HCT116 (cell line): Measurements from ENCODE around the gene TIPARP. TPM values are rescaled to one million over a fixed set of nuclear protein-coding genes. Genes with fewer than 3 reads are reported as not detected.

Experiments used
- ATAC-seq: fragments of 200-7000 bp; cut with Tn5 transposase; 2 replicates; pipeline ENCODE4 v1.9.1; 2020; ENCODE audit warnings: mild to moderate bottlenecking, moderate library complexity
- BruUV-seq: library from RNA; stranded (reverse); fragments of 400-500 nt; replicated peaks from 2 replicates; lab custom pipeline; 2021; lab: Mats Ljungman, UMichigan
- CTCF ChIA-PET: fragments of 300-600 bp; sonication (Branson Sonifier 250); formaldehyde crosslinking; loops from one replicate; lab custom pipeline; 2021; ENCODE audit warnings: antibody characterized with exemption; lab: Charles Lee
- POLR2A ChIA-PET: fragments of 300-600, 350-600 bp; sonication (Branson Sonifier 250); formaldehyde crosslinking; loops from one replicate; lab custom pipeline; 2021; ENCODE audit warnings: antibody characterized with exemption; lab: Charles Lee
- RAD21 ChIA-PET, 2 experiments: fragments of 300-600 bp; sonication (Branson Sonifier 250); formaldehyde crosslinking; loops; one replicate each; lab custom pipeline; 2023; ENCODE audit warnings: low total read pairs in 2 of 2; ENCODE audit not compliant: uncharacterized antibody in 2 of 2, unreplicated experiment in 2 of 2, low non-redundant PET in 1 of 2; lab: Charles Lee
- DNase-seq: peaks from one replicate; pipeline ENCODE4 v3.0.0-alpha.2; 2010; ENCODE audit warnings: low read depth, low spot score
- H2AFZ ChIP-seq: fragments of 200-600 bp; shearing (Covaris generic), sonication (generic); 2 replicates; pipeline ENCODE4 v1.6.1; 2017; ENCODE audit warnings: low read depth, mixed run types, mixed read lengths, antibody characterized with exemption, low read length; ENCODE audit not compliant: poor library complexity, severe bottlenecking
- H3K27ac ChIP-seq: 2 replicates; pipeline ENCODE4 v1.5.1; 2012; ENCODE audit warnings: low read depth, low read length
- H3K27me3 ChIP-seq: fragments of 200-600 bp; sonication (generic); 2 replicates; pipeline ENCODE4 v1.6.1; 2016; ENCODE audit warnings: mixed run types, low read length, mixed read lengths; ENCODE audit not compliant: insufficient read depth
- H3K36me3 ChIP-seq, 2 experiments: fragments of 200-500 bp in 1 of 2; fragments of 200-600 bp in 1 of 2; sonication (Bioruptor generic) in 1 of 2; sonication (generic) in 1 of 2; 2 replicates each; pipeline versions ENCODE4 v1.5.1 to v1.6.1; 2014 to 2016; ENCODE audit warnings: low read length in 2 of 2, inconsistent platforms in 1 of 2, mixed read lengths in 1 of 2, mixed run types in 1 of 2; ENCODE audit not compliant: insufficient read depth in 2 of 2, control insufficient read depth in 1 of 2
- H3K4me1 ChIP-seq, 2 experiments: fragments of 200-600 bp in 1 of 2; sonication (generic) in 1 of 2; 2 replicates each; pipeline versions ENCODE4 v1.5.1 to v1.6.1; 2012 to 2017; ENCODE audit warnings: low read length in 2 of 2, inconsistent platforms in 1 of 2, mild to moderate bottlenecking in 1 of 2, mixed read lengths in 1 of 2, mixed run types in 1 of 2, moderate library complexity in 1 of 2; ENCODE audit not compliant: insufficient read depth in 2 of 2, control insufficient read depth in 1 of 2
- H3K4me2 ChIP-seq: fragments of 200-600 bp; sonication (generic); 2 replicates; pipeline ENCODE4 v1.6.1; 2017; ENCODE audit warnings: mixed run types, low read length, mixed read lengths
- H3K4me3 ChIP-seq, 2 experiments: fragments of 200-600 bp in 1 of 2; sonication (generic) in 1 of 2; replicated peaks in 1 of 2; 2 replicates each; pipeline ENCODE4 v1.5.1; 2011 to 2016; ENCODE audit warnings: low read length in 2 of 2, control low read depth in 1 of 2, low read depth in 1 of 2, mild to moderate bottlenecking in 1 of 2, mixed read lengths in 1 of 2, mixed run types in 1 of 2
- H3K79me2 ChIP-seq: fragments of 200-600 bp; sonication (generic); 2 replicates; pipeline ENCODE4 v1.6.1; 2017; ENCODE audit warnings: mild to moderate bottlenecking, mixed run types, low read length, moderate library complexity, mixed read lengths; ENCODE audit not compliant: insufficient read depth
- H3K9ac ChIP-seq: fragments of 200-600 bp; sonication (generic); 2 replicates; pipeline ENCODE4 v1.6.1; 2016; ENCODE audit warnings: low read length, mixed read lengths
- H3K9me2 ChIP-seq: fragments of 200-600 bp; sonication (generic), shearing (Covaris generic); 2 replicates; pipeline ENCODE4 v1.6.1; 2017; ENCODE audit warnings: mixed run types, mild to moderate bottlenecking, moderate library complexity; ENCODE audit not compliant: insufficient read depth
- H3K9me3 ChIP-seq, 2 experiments: fragments of 200-500 bp in 1 of 2; fragments of 200-600 bp in 1 of 2; sonication (Bioruptor generic) in 1 of 2; sonication (generic) in 1 of 2; 2 replicates each; pipeline ENCODE4 v1.6.1; 2014 to 2017; ENCODE audit warnings: low read length in 2 of 2, mixed read lengths in 2 of 2, inconsistent platforms in 1 of 2, low read depth in 1 of 2, mild to moderate bottlenecking in 1 of 2, mixed run types in 1 of 2, moderate library complexity in 1 of 2; ENCODE audit not compliant: control insufficient read depth in 1 of 2, insufficient read depth in 1 of 2
- H4K20me1 ChIP-seq: fragments of 200-600 bp; sonication (generic), shearing (Covaris generic); 2 replicates; pipeline ENCODE4 v1.6.1; 2017; ENCODE audit warnings: mixed run types, mild to moderate bottlenecking, moderate library complexity; ENCODE audit not compliant: insufficient read depth
- ATF3 ChIP-seq: IDR thresholded peaks from 2 replicates; pipeline ENCODE4 v1.6.1; 2012
- ELF1 ChIP-seq: IDR thresholded peaks from 2 replicates; pipeline ENCODE4 v1.6.1; 2012; ENCODE audit warnings: low read depth, borderline replicate concordance
- EZH2 ChIP-seq: fragments of 200-600 bp; sonication (generic); IDR thresholded peaks from 2 replicates; pipeline ENCODE4 v1.6.1; 2017; ENCODE audit warnings: antibody characterized with exemption, mixed run types
- EZH2phosphoT487 ChIP-seq: fragments of 200-600 bp; IDR thresholded peaks from 2 replicates; pipeline ENCODE4 v1.6.1; 2018; ENCODE audit warnings: antibody characterized with exemption, borderline replicate concordance
- JUND ChIP-seq: IDR thresholded peaks from 2 replicates; pipeline ENCODE4 v1.6.1; 2012
- RAD21 ChIP-seq: IDR thresholded peaks from 2 replicates; pipeline ENCODE4 v1.6.1; 2012; ENCODE audit warnings: low read depth, mild to moderate bottlenecking
- SIN3A ChIP-seq: IDR thresholded peaks from 2 replicates; pipeline ENCODE4 v1.6.1; 2012; ENCODE audit warnings: low read depth
- ZFX ChIP-seq: fragments of 450-650 bp; IDR thresholded peaks from 2 replicates; pipeline ENCODE4 v1.6.1; 2017
- intact Hi-C: fragments of 100-400 bp; cut with micrococcal nuclease; formaldehyde crosslinking; loops from 2 replicates; pipeline ENCODE4 v1.10.0; 2022
- total RNA-seq: library from RNA; stranded (reverse); gene quantifications from one replicate; pipeline ENCODE4 v1.2.1, GENCODE V29; 2021; ENCODE audit not compliant: unreplicated experiment

TIPARP gene
- total RNA-seq, 1 experiment from 2014 or later = 51.3 TPM

- no peak for DNase-seq
- RAD21 ChIA-PET = no interaction called here
- H3K4me3 ChIP-seq = no peak overlapping the region
These were observed 77.2 kb downstream of the TIPARP start for GRCh38 chr3:156751461-156752025.

More at GRCh38 chr3:156751461-156752025, 77.2 kb downstream of the TIPARP start:
- POLR2A ChIA-PET = no interaction called here
- H3K4me1 ChIP-seq = no peaks in the 10 kb centered on the region; a peak in 1 of 4 replicates
- CTCF ChIA-PET = interaction anchor here (0.8 kb wide), 1 partner anchor 75 kb away, joined by 3 read pairs; no protein-coding TSS in a partner anchor
- intact Hi-C loops = no loop called here
- ATAC-seq = no peak
- no peaks in the 10 kb centered on the region for H3K9me2 ChIP-seq
- no peak overlapping the region for H3K4me2 ChIP-seq
- H3K9me3 ChIP-seq = peaks cover 0 to 13% of the 10 kb centered on the region in 2 experiments; a peak in 1 of 4 replicates
- H2AFZ ChIP-seq = no peak overlapping the region
- H4K20me1 ChIP-seq = no peaks in the 10 kb centered on the region
- H3K27ac ChIP-seq = no peak overlapping the region
- H3K36me3 ChIP-seq = no peaks in the 10 kb centered on the region
- BruUV-seq = no TSS peak
- TF ChIP-seq RAD21 (no peak), ELF1 (no peak), EZH2 (no peak), SIN3A (no peak), ATF3 (no peak), ZFX (no peak), EZH2phosphoT487 (no peak), JUND (no peak)
- no peaks in the 10 kb centered on the region for H3K79me2 ChIP-seq
- H3K27me3 ChIP-seq = no peaks in the 10 kb centered on the region
- H3K9ac ChIP-seq = no peak overlapping the region

Other genes starting within 250 kb of the TIPARP start
- gene SSR3, start 119.5 kb upstream of the TIPARP start, total RNA-seq = 177 TPM
- gene LEKR1, start 151.8 kb downstream of the TIPARP start, total RNA-seq = 2.1 TPM